Measurements from ENCODE around the gene ZNF574.

Gene ZNF574

GRCh38 chr19:42074513-42075363 is 1.2 kb upstream of the ZNF574 start:
- Histone ChIP-seq H3K27me3 (ENCODE audit: control insufficient read depth, insufficient read depth, low read length) (no peaks in the 10 kb centered on the region), H3K27ac (ENCODE audit: low read length) (peak overlapping the region; percentile 99), H3K9me3 (ENCODE audit: control insufficient read depth, low read depth, low read length) (no peaks in the 10 kb centered on the region), H3K36me3 (ENCODE audit: control insufficient read depth, low read depth, low read length) (peaks cover 15% of the 10 kb centered on the region), H3K9ac (ENCODE audit: low read length) (peak overlapping the region; percentile 98), H3K4me3 (ENCODE audit: low read length) (peak overlapping the region; percentile 86), H3K4me1 (ENCODE audit: control insufficient read depth, low read depth, low read length) (peaks cover 7% of the 10 kb centered on the region)

DNA sequence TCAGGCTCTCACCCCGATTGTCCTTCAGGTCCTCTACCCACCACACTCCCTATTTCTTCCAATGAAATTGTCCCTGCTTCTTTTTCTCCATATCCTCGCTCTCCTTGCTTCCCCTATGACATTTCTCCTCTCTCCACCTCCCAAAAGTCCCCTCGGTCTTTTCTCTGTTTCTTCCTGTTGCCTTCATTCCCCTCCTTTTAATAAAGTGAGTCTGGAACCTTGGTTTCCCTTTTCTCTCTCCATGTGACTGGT is 676 bp upstream of the ZNF574 start:
- Histone ChIP-seq H3K27ac (ENCODE audit: low read length) (peak overlapping the region; percentile 99), H3K9me3 (ENCODE audit: control insufficient read depth, low read depth, low read length) (no peaks in the 10 kb centered on the region), H3K36me3 (ENCODE audit: control insufficient read depth, low read depth, low read length) (peaks cover 20% of the 10 kb centered on the region), H3K27me3 (ENCODE audit: control insufficient read depth, insufficient read depth, low read length) (no peaks in the 10 kb centered on the region), H3K4me3 (ENCODE audit: low read length) (peak overlapping the region; percentile 86), H3K4me1 (ENCODE audit: control insufficient read depth, low read depth, low read length) (peaks cover 6% of the 10 kb centered on the region), H3K9ac (ENCODE audit: low read length) (peak overlapping the region; percentile 98)

DNA sequence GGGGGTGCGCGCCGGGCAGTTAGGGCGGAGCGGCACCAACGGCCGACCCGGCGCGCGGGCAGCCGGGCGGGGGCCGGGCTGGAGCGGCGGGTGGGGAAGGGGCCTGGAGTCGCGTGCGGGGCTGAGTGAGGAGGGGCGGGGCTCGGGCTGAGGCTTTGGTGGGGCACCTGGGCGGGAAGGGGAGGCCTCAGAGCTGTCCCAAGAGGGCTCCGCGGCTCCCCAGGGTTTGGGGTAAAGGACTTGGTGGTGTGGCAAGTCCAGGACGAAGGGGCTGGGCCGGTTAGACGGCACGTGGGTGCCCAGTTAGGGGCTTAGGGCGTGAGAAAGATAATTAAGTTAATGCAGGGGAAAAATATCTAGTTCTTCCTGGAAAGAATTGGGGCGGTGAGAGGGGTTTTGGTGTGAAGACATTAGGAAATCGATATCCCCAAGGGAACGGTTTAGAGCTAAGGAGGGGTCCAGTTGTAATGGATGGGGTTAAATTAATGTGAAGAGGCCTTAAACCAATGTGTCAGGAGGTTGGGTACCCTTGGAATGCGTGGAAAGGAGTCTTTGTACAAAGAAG is 496 bp downstream of the ZNF574 start:
- Histone ChIP-seq H3K27ac (ENCODE audit: low read length) (peak overlapping the region; percentile 66), H3K4me1 (ENCODE audit: control insufficient read depth, low read depth, low read length) (peaks cover 3% of the 10 kb centered on the region), H3K9ac (ENCODE audit: low read length) (peak overlapping the region; percentile 88), H3K4me3 (ENCODE audit: low read length) (peak overlapping the region; percentile 94), H3K27me3 (ENCODE audit: control insufficient read depth, insufficient read depth, low read length) (no peaks in the 10 kb centered on the region), H3K36me3 (ENCODE audit: control insufficient read depth, low read depth, low read length) (peaks cover 32% of the 10 kb centered on the region), H3K9me3 (ENCODE audit: control insufficient read depth, low read depth, low read length) (no peaks in the 10 kb centered on the region)

DNA sequence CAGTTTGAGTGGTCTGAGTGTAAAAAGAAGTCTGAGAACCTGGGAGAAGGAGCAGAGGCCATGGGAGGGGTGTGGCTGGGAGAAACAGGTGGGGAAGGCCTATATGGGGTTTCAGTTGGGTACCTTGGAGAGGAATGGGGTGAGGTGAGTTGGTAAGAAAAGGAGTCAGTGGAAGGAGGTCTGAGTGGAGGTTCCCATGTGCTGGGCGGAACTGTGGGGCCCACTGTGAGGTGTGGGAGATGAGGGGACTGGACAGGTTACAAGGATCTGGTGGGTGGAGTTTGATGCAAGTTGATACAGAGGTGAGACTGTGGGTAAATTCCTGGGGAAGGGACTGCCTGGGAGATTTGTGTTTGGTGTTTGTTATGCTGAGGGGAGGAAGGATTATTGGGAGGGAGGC is 2.1 kb downstream of the ZNF574 start:
- Histone ChIP-seq H3K4me3 (ENCODE audit: low read length) (no peak overlapping the region), H3K9me3 (ENCODE audit: control insufficient read depth, low read depth, low read length) (no peaks in the 10 kb centered on the region)

DNA sequence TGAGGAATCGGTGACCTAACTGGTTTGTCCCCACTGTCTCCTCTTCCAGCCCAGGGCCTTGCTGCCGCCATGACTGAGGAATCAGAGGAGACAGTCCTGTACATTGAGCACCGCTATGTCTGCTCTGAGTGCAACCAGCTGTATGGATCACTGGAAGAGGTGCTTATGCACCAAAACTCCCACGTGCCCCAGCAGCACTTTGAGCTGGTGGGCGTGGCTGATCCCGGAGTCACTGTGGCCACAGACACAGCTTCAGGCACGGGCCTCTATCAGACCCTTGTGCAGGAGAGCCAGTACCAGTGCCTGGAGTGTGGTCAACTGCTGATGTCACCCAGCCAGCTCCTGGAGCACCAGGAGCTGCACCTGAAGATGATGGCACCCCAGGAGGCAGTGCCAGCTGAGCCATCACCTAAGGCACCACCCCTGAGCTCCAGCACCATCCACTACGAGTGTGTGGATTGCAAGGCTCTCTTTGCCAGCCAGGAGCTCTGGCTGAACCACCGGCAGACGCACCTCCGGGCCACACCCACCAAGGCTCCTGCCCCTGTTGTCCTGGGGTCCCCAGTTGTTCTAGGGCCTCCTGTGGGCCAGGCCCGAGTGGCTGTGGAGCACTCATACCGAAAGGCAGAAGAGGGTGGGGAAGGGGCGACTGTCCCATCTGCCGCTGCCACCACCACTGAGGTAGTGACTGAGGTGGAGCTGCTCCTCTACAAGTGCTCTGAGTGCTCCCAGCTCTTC is 2.7 kb downstream of the ZNF574 start:
- no peaks in the 10 kb centered on the region for H3K9me3 ChIP-seq (ENCODE audit: control insufficient read depth, low read depth, low read length)
- H3K9ac ChIP-seq (ENCODE audit: low read length), result no peak overlapping the region
- H3K27me3 ChIP-seq (ENCODE audit: control insufficient read depth, insufficient read depth, low read length), result no peaks in the 10 kb centered on the region
- peaks cover 3% of the 10 kb centered on the region for H3K4me1 ChIP-seq (ENCODE audit: control insufficient read depth, low read depth, low read length)
- no peak overlapping the region for H3K27ac ChIP-seq (ENCODE audit: low read length)
- peaks cover 40% of the 10 kb centered on the region for H3K36me3 ChIP-seq (ENCODE audit: control insufficient read depth, low read depth, low read length)
- H3K4me3 ChIP-seq (ENCODE audit: low read length), result no peak overlapping the region

More for the DNA sequence above, 2.1 kb downstream of the ZNF574 start:
- no peak overlapping the region for H3K9ac ChIP-seq (ENCODE audit: low read length)
- no peak overlapping the region for H3K27ac ChIP-seq (ENCODE audit: low read length)
- no peaks in the 10 kb centered on the region for H3K27me3 ChIP-seq (ENCODE audit: control insufficient read depth, insufficient read depth, low read length)
- peaks cover 40% of the 10 kb centered on the region for H3K36me3 ChIP-seq (ENCODE audit: control insufficient read depth, low read depth, low read length)
- peaks cover 3% of the 10 kb centered on the region for H3K4me1 ChIP-seq (ENCODE audit: control insufficient read depth, low read depth, low read length)

- H3K36me3 ChIP-seq (ENCODE audit: control insufficient read depth, low read depth, low read length), result peaks cover 40% of the 10 kb centered on the region
- H3K27me3 ChIP-seq (ENCODE audit: control insufficient read depth, insufficient read depth, low read length), result no peaks in the 10 kb centered on the region
- H3K9ac ChIP-seq (ENCODE audit: low read length), result no peak overlapping the region
- peaks cover 3% of the 10 kb centered on the region for H3K4me1 ChIP-seq (ENCODE audit: control insufficient read depth, low read depth, low read length)
- no peak overlapping the region for H3K4me3 ChIP-seq (ENCODE audit: low read length)
- H3K9me3 ChIP-seq (ENCODE audit: control insufficient read depth, low read depth, low read length), result no peaks in the 10 kb centered on the region
- H3K27ac ChIP-seq (ENCODE audit: low read length), result no peak overlapping the region
These were observed 3.3 kb downstream of the ZNF574 start for GRCh38 chr19:42079276-42079669.

DNA sequence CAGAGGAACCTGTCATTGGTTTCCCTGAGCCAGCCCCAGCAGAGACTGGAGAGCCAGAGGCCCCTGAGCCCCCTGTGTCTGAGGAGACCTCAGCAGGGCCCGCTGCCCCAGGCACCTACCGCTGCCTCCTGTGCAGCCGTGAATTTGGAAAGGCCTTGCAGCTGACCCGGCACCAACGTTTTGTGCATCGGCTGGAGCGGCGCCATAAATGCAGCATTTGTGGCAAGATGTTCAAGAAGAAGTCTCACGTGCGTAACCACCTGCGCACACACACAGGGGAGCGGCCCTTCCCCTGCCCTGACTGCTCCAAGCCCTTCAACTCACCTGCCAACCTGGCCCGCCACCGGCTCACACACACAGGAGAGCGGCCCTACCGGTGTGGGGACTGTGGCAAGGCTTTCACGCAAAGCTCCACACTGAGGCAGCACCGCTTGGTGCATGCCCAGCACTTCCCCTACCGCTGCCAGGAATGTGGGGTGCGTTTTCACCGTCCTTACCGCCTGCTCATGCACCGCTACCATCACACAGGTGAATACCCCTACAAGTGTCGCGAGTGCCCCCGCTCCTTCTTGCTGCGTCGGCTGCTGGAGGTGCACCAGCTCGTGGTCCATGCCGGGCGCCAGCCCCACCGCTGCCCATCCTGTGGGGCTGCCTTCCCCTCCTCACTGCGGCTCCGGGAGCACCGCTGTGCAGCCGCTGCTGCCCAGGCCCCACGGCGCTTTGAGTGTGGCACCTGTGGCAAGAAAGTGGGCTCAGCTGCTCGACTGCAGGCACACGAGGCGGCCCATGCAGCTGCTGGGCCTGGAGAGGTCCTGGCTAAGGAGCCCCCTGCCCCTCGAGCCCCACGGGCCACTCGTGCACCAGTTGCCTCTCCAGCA is 4.2 kb downstream of the ZNF574 start:
- no peak overlapping the region for H3K9ac ChIP-seq (ENCODE audit: low read length)
- no peaks in the 10 kb centered on the region for H3K9me3 ChIP-seq (ENCODE audit: control insufficient read depth, low read depth, low read length)
- peaks cover under 1% of the 10 kb centered on the region for H3K4me1 ChIP-seq (ENCODE audit: control insufficient read depth, low read depth, low read length)
- H3K36me3 ChIP-seq (ENCODE audit: control insufficient read depth, low read depth, low read length), result peaks cover 40% of the 10 kb centered on the region
- no peak overlapping the region for H3K4me3 ChIP-seq (ENCODE audit: low read length)
- no peaks in the 10 kb centered on the region for H3K27me3 ChIP-seq (ENCODE audit: control insufficient read depth, insufficient read depth, low read length)
- H3K27ac ChIP-seq (ENCODE audit: low read length), result no peak overlapping the region

DNA sequence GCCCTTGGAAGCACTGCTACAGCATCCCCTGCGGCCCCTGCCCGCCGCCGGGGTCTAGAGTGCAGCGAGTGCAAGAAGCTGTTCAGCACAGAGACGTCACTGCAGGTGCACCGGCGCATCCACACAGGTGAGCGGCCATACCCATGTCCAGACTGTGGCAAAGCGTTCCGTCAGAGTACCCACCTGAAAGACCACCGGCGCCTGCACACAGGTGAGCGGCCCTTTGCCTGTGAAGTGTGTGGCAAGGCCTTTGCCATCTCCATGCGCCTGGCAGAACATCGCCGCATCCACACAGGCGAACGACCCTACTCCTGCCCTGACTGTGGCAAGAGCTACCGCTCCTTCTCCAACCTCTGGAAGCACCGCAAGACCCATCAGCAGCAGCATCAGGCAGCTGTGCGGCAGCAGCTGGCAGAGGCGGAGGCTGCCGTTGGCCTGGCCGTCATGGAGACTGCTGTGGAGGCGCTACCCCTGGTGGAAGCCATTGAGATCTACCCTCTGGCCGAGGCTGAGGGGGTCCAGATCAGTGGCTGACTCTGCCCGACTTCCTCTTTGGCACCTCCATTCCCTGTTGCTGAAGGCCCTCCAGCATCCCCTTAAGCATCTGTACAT is 4.9 kb downstream of the ZNF574 start:
- no peak overlapping the region for H3K27ac ChIP-seq (ENCODE audit: low read length)
- H3K9me3 ChIP-seq (ENCODE audit: control insufficient read depth, low read depth, low read length), result no peaks in the 10 kb centered on the region
- peaks cover 40% of the 10 kb centered on the region for H3K36me3 ChIP-seq (ENCODE audit: control insufficient read depth, low read depth, low read length)
- no peaks in the 10 kb centered on the region for H3K4me1 ChIP-seq (ENCODE audit: control insufficient read depth, low read depth, low read length)
- H3K4me3 ChIP-seq (ENCODE audit: low read length), result no peak overlapping the region
- H3K9ac ChIP-seq (ENCODE audit: low read length), result no peak overlapping the region
- H3K27me3 ChIP-seq (ENCODE audit: control insufficient read depth, insufficient read depth, low read length), result no peaks in the 10 kb centered on the region

DNA sequence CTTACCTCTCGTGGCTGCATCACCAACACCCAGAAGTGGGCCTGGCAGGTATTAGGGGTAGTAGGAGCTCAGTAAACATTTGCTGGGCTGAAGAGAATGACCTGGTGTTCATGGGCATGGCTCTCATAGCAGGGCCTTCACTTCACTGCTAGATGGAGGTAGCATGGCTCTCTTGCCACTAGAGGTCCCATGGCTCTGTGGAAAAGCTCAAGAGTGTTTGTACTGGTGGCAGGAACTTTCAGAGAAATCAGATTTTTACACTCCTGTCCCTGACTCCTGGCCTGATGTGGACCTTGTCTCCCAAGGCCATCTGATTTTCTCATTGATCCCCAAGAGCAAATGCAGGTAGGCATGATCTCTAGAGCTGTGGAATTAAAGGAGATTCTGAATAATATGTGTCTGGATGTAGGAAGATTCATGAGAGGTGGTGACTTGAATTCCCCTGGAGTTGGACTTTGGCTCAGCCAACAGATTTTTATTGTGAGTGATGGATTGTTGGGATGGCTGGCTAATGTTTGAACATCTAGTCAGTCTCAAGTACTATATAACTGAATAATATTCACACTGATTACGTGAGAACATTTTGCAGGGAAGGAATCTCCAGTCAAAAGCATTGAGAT is 5.7 kb downstream of the ZNF574 start:
- Histone ChIP-seq H3K9ac (ENCODE audit: low read length) (no peak overlapping the region), H3K27me3 (ENCODE audit: control insufficient read depth, insufficient read depth, low read length) (no peaks in the 10 kb centered on the region), H3K4me1 (ENCODE audit: control insufficient read depth, low read depth, low read length) (no peaks in the 10 kb centered on the region), H3K4me3 (ENCODE audit: low read length) (no peak overlapping the region), H3K36me3 (ENCODE audit: control insufficient read depth, low read depth, low read length) (peaks cover 40% of the 10 kb centered on the region), H3K27ac (ENCODE audit: low read length) (no peak overlapping the region), H3K9me3 (ENCODE audit: control insufficient read depth, low read depth, low read length) (no peaks in the 10 kb centered on the region)

GRCh38 chr19:42083537-42083936 is 7.6 kb downstream of the ZNF574 start:
- Histone ChIP-seq H3K9me3 (ENCODE audit: control insufficient read depth, low read depth, low read length) (no peaks in the 10 kb centered on the region), H3K9ac (ENCODE audit: low read length) (no peak overlapping the region), H3K27me3 (ENCODE audit: control insufficient read depth, insufficient read depth, low read length) (no peaks in the 10 kb centered on the region), H3K27ac (ENCODE audit: low read length) (no peak overlapping the region), H3K4me1 (ENCODE audit: control insufficient read depth, low read depth, low read length) (peaks cover under 1% of the 10 kb centered on the region), H3K4me3 (ENCODE audit: low read length) (no peak overlapping the region), H3K36me3 (ENCODE audit: control insufficient read depth, low read depth, low read length) (peaks cover 37% of the 10 kb centered on the region)

Measured in iPS-18a (cell line).